Measurements from ENCODE around the gene TGFBR3.

DNA sequence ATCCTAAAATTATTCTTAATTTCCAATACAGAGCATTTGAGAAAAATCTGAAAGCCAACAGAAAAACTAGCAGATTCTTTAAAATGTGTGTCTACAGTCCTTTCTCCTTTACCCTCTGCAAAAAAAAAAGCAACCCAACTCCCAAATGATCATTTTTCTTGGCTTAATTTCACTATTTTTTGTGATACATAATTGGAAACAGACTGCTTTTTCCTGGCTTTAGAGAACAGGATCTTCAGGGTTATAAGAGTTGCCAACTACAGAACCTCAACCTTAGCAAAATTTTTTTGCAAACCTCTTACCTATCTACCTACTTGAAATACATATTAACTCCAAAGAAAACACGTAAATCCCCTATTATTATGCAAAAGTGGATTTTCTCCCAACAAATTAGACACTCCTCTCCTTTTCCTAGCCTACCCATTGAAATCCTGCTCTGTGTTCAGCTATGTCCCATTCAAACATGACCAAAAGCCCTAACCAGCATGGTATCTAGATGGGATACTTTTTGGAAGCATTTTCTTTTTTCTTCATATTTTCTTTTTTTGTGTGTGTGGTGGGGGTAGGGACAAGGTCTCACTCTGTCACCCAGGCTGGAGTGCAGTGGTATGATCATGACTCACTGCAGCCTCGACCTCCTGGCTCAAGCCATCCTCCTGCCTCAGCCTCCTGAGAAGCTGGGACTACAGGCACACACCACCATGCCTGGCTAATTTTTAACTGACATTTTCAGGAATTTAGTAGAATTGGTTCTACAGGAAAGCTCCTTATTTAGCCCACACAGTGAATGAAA is 9.0 kb downstream of the TGFBR3 start:
- TF ChIP-seq, protein P1, sequence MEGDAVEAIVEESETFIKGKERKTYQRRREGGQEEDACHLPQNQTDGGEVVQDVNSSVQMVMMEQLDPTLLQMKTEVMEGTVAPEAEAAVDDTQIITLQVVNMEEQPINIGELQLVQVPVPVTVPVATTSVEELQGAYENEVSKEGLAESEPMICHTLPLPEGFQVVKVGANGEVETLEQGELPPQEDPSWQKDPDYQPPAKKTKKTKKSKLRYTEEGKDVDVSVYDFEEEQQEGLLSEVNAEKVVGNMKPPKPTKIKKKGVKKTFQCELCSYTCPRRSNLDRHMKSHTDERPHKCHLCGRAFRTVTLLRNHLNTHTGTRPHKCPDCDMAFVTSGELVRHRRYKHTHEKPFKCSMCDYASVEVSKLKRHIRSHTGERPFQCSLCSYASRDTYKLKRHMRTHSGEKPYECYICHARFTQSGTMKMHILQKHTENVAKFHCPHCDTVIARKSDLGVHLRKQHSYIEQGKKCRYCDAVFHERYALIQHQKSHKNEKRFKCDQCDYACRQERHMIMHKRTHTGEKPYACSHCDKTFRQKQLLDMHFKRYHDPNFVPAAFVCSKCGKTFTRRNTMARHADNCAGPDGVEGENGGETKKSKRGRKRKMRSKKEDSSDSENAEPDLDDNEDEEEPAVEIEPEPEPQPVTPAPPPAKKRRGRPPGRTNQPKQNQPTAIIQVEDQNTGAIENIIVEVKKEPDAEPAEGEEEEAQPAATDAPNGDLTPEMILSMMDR (tag by site-specific recombination; IDR thresholded peaks at IDR 0.05), result no peak
- TF ChIP-seq SP7 (tag by site-specific recombination; IDR thresholded peaks at IDR 0.05) (no peak), ZNF133 (tag by site-specific recombination; IDR thresholded peaks at IDR 0.05) (no peak), ZNF548 (tag by site-specific recombination; IDR thresholded peaks at IDR 0.05) (no peak), ZBTB7A (tag by site-specific recombination; IDR thresholded peaks at IDR 0.05; ENCODE audit: low read depth) (no peak), ZNF423 (tag by site-specific recombination; IDR thresholded peaks at IDR 0.05) (no peak), ZNF792 (tag by site-specific recombination; IDR thresholded peaks at IDR 0.05) (no peak), ZNF335 (tag by site-specific recombination; conservative IDR thresholded peaks at IDR 0.05) (no peak)
- TF ChIP-seq, protein P2, sequence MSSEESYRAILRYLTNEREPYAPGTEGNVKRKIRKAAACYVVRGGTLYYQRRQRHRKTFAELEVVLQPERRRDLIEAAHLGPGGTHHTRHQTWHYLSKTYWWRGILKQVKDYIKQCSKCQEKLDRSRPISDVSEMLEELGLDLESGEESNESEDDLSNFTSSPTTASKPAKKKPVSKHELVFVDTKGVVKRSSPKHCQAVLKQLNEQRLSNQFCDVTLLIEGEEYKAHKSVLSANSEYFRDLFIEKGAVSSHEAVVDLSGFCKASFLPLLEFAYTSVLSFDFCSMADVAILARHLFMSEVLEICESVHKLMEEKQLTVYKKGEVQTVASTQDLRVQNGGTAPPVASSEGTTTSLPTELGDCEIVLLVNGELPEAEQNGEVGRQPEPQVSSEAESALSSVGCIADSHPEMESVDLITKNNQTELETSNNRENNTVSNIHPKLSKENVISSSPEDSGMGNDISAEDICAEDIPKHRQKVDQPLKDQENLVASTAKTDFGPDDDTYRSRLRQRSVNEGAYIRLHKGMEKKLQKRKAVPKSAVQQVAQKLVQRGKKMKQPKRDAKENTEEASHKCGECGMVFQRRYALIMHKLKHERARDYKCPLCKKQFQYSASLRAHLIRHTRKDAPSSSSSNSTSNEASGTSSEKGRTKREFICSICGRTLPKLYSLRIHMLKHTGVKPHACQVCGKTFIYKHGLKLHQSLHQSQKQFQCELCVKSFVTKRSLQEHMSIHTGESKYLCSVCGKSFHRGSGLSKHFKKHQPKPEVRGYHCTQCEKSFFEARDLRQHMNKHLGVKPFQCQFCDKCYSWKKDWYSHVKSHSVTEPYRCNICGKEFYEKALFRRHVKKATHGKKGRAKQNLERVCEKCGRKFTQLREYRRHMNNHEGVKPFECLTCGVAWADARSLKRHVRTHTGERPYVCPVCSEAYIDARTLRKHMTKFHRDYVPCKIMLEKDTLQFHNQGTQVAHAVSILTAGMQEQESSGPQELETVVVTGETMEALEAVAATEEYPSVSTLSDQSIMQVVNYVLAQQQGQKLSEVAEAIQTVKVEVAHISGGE (tag by site-specific recombination; conservative IDR thresholded peaks at IDR 0.05; ENCODE audit: low read depth), result no peak
